ENCODE data around the gene ZNF217.
"Not testable (repeated sequence)": the region's sequence is repeated elsewhere in the genome, so short reads cannot be mapped to it uniquely, and the experiment has no call there.

The ZNF217 gene

DNA sequence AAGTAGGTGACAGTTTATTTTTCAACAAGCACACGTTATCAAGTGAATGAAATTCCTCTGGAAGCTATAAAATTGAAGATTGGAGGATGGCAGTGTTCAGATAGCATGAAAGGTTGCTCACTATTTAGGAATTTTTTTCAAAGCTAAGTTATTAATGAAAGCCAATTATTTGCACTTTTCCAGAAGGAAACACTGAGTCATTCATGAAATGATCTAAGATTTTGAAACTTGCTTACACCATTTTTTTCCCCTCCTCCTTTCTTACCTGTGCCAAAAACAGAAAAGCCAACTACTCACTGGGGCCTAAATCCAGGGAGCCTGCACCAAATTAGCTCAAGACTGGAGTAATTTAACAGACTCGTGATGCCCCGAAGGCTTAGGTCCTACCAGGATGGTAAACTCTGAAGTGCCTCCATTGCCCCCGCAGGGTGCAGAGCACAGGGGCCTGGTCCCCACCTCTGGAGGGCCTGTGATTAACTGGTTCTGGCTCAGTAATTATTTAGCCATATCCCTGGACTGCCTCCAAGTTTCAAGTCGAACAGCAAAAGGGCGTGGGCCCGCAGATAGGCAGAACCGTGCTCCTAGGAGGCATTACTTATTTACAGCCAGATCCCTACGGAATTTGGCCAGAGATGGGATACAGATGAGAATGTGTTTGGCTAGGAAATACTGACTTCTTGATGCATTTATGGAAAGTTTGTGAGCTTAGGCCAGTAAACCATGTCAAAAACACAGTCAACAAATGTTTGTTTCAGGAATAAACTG lies 28.0 kb upstream of the ZNF217 start:
- FAIRE-seq: no peak

DNA sequence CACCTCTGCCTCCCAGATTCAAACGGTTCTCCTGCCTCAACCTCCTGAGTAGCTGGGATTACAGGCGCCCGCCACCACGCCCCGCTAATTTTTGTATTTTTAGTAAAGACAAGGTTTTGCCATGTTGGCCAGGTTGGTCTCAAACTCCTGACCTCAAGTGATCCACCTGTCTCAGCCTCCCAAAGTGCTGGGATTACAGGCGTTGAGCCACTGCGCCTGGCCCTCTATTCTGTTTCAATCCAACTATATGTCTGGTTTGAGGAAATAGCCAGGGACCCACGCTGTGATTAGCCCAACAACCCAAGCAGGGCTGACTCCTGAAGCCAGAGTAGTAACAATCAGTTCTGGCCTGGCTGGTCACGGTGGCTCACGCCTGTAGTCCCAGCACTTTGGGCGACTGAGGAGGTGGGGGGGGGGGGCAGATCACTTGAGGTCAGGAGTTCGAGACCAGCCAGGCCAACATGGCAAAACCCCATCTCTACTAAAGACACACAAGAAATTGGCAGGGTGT lies 24.9 kb upstream of the ZNF217 start:
- FAIRE-seq: not testable (repeated sequence)

DNA sequence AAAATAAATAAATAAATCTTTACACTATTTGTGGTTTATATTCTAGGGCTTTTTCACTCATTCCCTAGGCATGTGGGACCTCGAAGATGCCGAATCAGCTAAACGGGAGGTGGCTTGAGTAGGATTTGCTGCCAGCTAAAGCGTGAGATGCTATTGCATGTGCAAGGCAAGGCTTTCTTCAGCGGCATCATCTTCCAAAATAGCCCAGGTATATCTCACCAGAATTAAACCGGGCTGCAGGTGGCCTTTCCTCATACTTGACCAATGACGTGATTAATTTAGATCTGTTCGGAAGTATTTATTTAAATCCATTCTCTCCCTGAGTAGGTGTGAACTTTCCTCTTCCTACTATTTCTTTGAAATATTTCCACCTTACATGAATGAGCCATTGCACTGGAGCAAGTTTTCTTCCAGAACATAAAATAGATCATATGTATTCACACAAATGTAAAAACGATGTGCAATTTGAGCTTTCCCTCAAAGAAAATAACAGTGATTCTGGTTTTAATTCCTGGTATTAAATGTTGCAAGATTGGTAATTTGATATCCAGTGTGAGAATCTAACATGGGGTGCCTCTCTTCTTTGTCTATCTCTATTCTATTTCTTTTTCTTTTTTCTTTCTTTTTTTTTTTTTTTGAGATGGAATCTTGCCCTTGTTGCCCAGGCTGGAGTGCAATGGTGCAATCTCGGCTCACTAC lies 24.3 kb upstream of the ZNF217 start:
- no peak for FAIRE-seq

DNA sequence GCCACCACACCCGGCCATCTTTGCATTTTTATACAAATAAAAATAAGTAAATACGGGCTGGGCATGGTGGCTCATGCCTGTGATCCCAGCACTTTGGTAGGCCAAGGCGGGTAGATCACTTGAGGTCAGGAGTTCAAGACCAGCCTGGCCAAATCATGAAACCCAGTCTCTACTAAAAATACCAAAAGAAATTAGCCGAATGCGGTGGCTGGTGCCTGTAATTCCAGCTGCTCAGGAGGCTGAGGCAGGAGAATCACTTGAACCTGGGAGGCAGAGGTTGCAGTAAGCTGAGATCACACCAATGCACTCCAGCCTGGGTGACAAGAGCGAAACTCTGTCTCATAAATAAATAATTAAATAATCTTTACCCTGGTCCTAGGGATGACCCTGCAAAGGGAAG lies 22.9 kb upstream of the ZNF217 start:
- FAIRE-seq: not testable (repeated sequence)

DNA sequence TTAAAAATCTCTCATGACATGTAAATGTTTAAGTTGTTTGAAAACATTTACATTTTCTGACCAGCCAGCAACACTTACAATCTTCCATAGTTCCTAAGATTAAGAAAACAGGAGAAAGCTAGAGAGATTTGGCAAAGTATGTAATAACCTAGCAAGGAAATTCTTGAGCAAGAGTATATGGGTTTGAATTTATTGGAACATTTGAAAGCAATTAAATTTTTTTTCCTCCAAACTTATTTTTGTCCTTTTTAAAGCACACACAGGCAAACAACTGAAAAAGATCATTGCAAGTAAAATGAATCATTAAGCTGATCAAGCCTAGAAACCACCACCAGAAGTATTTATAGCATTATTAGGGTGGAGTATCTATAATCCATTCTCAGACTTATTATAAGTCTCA lies 20.1 kb upstream of the ZNF217 start:
- FAIRE-seq: no peak

DNA sequence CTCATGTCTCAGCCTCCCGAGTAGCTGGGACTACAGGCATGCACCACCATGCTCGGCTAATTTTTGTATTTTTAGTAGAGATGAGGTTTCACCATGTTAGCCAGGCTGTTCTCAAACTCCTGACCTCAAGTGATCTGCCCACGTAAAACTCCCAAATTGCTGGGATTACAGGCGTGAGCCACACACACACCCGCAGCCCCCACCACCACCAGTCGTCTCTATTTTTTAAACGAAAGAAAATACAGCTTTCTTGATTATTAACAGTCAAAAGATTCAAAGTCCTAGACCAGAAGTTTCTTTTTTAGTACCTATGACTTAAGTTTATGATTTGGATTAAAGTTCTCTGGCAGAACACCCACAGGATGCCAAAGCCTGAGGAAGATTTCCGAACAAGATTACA lies 18.6 kb upstream of the ZNF217 start:
- FAIRE-seq: not testable (repeated sequence)

DNA sequence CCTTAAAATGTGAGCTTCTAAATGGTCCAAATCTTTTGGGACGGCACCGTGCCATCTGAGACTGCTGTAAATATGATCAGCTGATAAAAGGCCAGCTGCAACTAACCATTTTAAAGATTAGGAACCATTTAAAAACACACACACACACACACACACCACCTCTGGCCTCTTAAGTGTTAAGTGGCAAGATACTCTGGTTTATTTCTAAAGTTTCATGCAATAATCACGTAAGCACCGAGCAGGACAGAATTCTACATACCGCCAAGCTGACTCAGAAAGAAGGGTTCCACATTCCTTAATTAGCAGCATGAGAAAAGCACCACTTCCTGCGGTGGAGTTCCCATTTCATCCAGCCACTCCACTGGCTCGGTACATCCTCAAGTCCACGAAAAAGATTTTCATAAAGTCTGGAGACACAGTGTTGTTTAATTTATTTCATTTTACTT lies 17.8 kb upstream of the ZNF217 start:
- FAIRE-seq: no peak

DNA sequence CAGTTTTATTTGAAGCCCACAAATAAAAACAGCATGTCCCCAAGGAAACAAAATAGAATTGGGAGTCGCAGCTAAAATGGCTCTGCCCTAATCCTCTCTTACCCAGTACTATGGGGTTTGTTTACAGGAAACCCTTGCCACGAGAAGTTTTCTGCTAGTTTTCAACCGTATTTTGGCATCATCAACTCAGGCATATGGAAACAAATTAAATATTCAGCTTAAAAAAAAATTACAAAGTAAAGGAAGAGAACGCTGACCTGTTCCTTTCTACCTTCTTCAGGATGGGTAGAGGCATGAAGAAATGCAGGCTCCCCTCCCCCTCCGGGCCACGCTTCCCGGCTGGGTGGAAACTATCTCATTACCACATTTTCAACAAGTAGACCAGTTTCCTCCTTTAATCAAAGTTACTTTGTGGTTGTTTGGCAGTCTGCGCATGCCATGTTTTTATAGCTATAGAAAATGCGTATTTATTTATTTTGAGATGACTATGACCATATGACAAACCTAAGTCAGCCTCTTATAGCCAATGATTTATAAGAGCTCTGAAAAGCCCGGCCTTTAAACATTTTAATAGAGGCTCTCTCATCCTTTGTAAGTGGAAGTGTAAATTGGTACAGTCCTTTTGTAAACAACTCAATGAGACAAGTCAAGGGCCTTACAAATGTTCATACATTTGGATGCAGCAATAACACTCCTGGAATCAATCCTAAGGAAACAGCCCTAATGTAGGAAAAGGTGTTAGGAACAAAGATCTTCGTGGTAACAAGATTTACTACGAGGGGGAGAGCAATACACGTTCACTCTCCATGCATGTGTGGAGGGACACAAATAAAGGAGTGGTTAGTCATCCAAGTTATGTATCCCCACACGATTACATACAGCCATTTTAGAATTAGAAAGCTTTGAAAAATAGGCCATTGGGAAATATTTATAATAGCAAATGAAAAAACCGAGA lies 16.1 kb upstream of the ZNF217 start:
- no peak for FAIRE-seq

DNA sequence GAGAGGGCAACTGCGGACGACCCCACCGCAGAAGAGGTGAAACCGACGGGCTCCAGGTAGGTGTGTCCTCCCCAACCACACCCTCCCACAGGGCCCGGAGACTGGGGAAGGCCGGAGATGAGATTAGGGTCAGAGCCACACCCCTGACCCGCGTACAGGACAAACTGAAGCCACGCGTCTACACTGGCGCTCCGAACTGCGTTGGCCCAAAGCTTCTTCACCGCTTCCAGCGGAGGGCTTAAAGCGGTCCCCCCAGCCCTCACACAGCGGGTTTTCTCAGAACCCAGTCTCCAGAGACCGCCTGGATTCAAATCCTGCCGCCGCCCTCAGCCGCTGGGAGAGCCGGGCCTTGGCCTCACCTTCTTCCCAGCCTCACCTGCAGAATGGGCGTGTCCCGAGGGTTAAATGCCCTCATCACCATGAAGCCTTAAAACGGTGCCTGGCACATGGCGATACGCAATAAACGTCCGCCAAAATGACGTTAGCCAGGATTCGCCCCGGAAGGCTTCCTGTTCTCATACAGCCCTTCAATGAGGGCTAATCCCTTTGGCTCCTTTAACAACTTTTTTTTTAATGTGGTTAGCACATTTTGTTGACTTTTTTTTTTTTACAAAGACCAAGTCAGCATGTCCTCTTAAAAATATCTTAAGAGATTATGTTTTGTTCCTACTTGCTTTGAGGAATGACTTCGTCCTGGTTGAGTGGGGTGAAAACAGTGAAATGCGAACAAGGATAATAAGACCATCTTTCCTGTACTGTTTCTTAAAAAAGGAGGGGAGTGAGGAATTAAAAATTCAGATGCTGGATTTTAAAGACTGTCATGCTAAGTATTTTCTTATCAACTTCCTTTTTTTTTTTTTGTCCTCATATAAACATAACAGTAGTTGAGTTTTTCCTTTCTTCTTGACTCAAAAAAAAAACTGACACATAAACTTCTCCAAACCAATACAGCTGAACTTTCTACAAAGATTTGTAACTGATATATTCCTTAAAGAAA lies 15.1 kb upstream of the ZNF217 start:
- FAIRE-seq: peak; percentile 57

DNA sequence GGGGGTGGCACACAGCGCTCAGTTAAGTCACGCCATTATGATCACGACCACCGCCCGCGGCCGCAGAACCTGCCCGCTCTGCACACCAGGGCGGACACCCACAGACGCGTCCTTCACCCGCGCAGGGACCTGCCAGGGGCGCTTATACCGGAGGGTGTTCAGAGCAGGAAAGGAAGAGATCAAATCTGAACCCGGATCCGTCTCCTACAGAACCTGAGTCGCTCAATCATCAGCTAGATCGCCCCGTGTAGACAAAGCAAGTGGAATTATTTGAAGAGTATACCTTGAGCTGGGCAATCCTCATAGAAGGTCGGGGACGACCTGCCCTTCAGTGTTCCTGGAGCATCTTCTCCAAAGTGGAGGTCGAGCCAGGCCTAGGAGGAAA lies 14.4 kb upstream of the ZNF217 start:
- FAIRE-seq: no peak

DNA sequence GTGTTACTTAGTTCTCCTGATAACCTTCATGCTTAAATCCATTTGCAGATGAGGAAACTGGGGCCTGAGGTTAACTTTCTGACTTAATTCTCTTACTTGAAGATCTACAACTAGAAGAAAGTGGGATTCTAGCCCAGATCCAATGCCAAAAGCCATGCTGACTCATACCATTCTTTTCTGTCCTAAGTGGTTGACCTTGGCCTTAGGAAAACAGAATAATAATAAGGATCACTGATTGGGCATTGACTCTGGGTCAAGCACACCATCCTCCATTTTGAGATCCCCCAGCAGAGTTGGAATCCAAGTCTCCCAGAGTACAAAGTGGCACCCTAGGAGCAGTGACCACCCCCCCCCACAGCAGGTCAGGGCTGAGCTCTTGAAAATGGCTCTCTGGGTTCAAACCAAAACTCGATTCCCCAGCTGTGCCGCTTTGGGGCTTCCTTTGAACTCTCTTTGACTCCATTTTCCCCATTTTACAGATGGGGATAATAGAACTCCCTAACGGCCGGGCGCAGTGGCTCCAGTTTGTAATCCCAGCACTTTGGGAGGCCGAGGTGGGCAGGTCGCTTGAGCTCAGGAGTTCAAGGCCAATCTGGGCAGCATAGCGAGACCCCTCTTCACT lies 12.8 kb upstream of the ZNF217 start:
- FAIRE-seq: no peak

DNA sequence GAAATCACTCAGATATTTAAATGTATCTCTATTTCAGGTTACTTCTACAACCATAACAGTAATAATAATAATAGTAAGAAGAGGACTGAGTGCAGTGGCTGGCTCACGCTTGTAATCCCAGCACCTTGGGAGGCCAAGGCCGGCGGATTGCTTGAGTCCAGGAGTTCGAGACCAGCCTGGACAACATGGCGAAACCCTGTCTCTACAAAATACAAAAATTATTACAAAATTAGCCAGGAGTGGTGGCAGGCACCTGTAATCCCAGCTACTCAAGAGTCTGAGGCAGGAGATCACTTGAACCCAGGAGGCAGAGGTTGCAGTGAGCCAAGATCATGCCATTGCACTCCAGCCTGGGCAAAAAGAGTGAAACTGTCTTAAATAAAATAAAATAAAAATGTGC lies 11.8 kb upstream of the ZNF217 start:
- not testable (repeated sequence) for FAIRE-seq

DNA sequence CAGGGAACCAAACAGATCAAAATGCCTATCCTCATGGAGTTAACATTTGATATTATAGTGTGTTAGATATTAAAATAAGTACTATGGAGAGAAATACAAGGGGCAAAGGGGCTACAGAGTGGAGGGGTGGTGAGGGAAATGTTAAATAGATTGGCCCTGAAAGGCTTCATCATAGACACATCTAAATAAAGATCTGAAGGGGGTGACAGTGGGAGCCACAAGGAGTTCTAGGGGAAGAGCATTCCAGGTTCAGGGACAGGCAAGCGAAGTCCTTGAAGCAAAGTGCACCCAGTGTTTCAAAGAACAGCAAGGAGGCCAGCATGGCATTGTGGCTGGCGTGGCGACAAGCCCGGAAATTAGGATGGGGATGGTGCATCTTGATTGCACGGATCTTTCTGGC lies 11.2 kb upstream of the ZNF217 start:
- FAIRE-seq: not testable (repeated sequence)

DNA sequence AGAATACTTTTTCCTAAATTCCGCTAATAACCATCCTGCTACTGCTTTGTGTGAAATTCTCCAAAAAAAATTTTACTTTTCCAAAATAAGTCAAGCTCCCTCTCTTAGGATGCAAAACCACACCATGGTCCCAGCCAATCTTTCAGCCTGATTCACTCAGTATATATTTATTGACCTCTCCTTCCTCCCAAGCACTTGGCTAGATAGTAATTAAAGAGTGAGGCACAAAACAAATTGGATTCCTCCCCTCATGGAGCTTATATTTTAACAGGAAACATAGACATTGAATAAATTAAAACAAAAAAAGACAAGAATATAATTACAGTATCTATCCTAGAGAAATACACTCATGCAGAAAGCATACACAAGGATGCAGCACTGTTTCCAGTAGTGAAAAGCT lies 9.0 kb upstream of the ZNF217 start:
- FAIRE-seq: no peak

DNA sequence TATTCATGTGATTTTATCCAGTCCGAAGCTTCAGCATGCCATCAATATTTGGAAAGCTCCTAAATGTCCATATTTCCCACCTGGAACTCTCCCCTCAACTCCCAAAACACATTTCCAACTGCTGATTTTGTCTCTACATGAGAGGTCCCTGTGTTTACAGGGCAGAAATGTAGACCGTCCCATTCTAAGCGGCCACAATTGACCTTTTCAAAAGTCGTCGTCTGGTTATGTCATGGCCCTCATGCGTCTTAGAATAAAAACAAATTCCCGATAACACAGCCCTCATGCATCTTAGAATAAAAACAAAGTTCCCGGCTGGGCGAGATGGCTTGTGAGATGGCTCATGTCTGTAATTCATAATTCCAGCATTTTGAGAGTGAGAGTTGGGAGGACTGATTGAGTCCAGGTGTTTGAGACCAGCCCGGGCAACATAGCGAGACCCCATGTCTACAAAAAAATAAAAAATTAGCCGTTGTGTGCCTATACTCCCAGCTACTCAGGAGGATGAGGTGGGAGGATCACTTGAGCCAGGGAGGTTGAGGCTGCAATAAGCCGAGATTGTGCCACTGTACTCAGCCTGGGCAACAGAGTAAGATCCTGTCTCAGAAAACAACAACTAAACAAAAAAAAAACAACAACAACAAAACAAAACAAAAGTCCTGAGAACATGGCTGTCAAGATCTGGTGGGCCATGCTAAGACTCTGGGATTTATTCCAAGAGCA lies 6.4 kb upstream of the ZNF217 start:
- no peak for FAIRE-seq

DNA sequence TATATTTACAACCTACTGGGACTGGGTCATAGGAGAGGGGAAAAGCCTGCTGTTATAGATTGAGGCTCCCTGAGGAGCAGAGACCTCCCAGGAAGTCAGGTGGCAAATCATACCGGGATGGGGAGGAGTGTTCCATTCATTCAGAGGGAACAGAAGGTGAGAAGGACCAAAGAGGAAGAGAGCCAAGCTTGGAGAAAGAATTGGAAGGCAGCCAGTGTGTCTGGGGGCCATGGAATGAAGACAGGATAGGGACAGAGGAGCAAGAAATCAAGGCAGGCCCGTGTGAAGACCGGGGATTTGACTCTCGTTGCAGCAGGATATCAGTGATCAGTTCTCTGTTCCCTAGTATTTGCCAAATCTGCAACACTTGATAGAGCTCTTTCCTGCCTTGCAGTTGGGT lies 5.7 kb upstream of the ZNF217 start:
- no peak for FAIRE-seq

DNA sequence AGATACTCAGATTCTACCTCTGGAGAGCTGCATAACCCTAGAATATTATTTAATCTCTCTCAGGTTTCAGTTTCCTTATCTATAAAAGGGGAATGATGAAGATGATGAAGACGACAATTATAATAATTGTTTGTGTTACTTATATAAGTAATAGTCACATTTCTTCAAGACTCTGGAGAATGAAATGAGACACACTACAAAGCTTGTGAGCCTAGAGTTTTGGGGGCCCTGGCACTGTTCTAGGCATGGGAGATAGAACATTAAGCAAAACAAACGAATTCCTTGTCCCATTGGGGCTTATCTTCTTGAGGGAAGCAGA lies 5.4 kb upstream of the ZNF217 start:
- no peak for FAIRE-seq

DNA sequence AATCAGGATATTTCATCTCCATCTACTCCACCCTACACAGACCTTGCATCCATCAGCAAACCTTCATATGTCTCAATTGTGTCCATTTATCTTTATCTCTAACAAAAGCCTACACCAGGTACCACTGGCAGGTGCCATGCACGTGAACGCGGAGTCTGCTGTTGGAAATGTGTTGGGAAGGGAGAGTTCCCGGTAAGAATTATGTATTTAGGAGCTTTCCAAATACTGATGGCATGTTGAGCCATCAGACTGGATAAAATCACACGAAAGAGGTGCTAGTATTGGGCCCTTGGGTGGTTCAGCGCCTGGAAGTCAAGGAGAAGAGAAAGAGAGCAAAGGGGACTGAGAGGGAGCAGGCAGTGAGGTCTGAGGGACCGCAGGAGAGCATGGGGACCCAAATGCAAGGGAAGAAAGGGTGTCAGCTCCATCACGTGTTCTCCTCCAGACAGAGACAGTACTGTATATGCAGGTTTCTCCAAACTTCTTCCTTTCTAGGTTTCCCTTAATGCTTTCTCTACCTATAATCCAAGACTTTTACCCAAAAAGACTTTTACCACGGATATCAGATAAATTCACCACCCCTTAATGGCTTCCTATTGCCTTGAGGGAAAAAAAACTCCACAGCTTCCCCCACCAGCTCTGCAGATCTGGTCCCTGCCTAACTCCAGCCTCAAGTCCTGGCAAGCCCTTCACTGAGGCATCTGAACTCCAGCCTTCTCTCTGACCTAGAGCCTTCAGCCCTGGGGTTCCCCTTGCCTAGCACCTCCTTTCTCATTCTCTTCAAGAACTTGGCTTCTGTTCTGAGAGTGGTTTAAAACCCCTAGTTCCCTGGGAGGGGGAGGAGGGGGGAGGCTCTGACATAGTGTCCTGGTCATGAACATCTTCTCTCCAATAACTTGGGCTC lies 4.8 kb upstream of the ZNF217 start:
- no peak for FAIRE-seq

DNA sequence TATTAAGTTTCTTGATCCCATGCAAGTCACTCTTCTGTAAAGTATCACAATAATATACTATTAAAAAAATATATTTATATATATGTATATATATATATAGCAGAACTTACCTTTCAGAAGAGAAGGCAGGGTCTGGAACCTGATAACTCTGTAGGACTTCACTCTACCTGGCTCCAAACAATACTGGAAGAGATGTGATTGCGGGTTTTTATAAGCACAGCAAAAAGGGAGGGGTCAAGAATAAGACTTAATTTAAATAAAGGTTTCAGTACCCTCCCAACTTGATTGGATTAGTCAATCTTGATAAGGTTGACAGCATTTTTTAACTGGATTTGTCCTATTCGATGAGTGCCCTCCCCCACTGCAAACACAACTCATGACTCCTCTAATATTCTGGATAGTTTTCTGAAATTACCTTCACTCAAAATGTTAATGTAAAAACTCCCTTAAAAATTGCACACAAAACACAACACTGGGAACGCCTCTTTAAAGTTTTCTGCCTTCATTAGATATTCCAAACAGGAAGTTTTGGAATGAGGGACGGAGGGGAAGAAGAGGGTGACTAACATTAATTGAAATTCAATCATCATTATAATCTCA lies 4.0 kb upstream of the ZNF217 start:
- no peak for FAIRE-seq
